Esophagus muscularis mucosa (tissue), 3 donors: ENCODE data around the gene DEGS2.

Experiments used
- POLR2AphosphoS5 ChIP-seq, 2 donors: sonication (generic); formaldehyde crosslinking; IDR thresholded peaks; one replicate each; pipeline ENCODE4 v1.6.1; 2017; ENCODE audit warnings: antibody characterized with exemption in 2 of 2
- TF ChIP-seq, protein P1 (sequence below), 3 experiments: fragments of 200-600 bp in 2 of 3; fragments of 450-650 bp in 1 of 3; sonication (generic) in 2 of 3; IDR thresholded peaks; one replicate each; pipeline ENCODE4 v1.5.1; 2017 to 2019; ENCODE audit warnings: antibody characterized with exemption in 3 of 3, mild to moderate bottlenecking in 2 of 3, moderate library complexity in 1 of 3

DNA sequence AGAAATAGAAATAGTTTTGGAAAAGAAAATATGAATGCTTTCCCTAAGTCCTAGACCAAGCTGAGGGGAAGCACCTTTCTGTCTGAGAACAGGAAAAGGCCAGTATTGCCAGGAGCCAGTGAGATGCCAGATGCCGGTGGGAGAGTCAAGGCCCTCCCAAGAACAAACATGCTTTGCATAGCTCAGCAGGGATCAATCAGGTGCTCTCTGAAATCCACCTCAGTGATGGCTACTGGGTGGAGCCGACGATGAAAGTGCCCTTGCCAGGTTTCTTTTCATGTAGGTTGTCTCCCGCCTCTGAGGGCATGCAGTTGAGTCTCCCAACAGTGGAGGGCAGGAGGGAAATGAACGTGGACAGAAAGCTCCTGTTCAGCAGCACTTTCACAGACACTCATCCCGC lies 28.3 kb downstream of the DEGS2 start:
- TF ChIP-seq, protein P1, sequence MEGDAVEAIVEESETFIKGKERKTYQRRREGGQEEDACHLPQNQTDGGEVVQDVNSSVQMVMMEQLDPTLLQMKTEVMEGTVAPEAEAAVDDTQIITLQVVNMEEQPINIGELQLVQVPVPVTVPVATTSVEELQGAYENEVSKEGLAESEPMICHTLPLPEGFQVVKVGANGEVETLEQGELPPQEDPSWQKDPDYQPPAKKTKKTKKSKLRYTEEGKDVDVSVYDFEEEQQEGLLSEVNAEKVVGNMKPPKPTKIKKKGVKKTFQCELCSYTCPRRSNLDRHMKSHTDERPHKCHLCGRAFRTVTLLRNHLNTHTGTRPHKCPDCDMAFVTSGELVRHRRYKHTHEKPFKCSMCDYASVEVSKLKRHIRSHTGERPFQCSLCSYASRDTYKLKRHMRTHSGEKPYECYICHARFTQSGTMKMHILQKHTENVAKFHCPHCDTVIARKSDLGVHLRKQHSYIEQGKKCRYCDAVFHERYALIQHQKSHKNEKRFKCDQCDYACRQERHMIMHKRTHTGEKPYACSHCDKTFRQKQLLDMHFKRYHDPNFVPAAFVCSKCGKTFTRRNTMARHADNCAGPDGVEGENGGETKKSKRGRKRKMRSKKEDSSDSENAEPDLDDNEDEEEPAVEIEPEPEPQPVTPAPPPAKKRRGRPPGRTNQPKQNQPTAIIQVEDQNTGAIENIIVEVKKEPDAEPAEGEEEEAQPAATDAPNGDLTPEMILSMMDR (IDR thresholded peaks at IDR 0.05), result no peak
- no peak for TF ChIP-seq POLR2AphosphoS5 (IDR thresholded peaks at IDR 0.05)
